ENCODE measurements around the gene BMPR1A. TPM values are rescaled to one million over a fixed set of nuclear protein-coding genes. Genes with fewer than 3 reads are reported as not detected.

Gene BMPR1A
- total RNA-seq, 1 donor from 2014 or later: 11.8 TPM

DNA sequence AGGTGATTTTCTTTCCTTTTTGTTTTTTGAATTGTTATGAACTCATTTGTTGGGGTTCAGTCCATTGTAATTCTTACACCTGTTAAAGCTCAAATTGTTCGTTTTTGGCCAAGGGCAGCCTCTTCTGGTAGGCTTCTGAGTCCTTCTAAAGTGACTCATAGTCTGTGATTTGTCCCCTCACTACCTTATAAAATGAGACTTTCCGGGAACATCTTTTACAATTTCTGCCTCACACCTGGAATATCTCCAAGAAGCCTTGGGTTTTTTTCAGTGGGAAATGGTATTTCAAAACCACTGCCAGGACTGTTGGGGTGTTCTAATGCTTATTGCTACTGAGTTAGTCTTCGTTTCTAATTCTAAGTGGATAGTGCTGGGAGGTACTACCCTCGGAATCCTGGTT is 56.7 kb downstream of the BMPR1A start:
- CTCF ChIA-PET: no interaction called here
- ATAC-seq (ENCODE audit: low read depth): no peak

DNA sequence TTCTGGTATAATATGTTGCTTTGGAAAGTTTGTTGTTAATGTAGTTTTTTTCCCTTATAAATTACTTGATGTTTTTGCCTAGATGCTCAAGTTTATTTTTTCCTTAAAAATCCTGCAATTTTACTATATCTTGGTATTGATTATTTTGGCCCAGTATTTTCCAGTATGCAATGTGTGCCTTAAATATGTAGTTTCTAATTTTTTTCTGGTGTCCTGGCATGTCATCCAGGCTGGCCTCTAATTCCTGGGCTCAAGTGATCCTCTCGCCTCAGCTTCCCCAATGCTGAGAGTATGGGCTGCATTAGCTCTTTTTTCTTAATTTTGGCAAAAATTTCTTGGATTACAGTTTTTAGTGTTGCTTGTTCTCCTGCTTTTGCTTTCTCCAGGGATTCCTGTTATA is 57.6 kb downstream of the BMPR1A start:
- DNase-seq: no peak
- H3K36me3 Mint-ChIP-seq (ENCODE audit: low read depth): peaks cover 2% of the 10 kb centered on the region
- no peaks in the 10 kb centered on the region for H3K4me1 Mint-ChIP-seq
- ChIA-PET POLR2A (no interaction called here), CTCF (no interaction called here)
- H3K4me3 Mint-ChIP-seq: no peak overlapping the region
- no peaks in the 10 kb centered on the region for H3K27me3 Mint-ChIP-seq
- no peak overlapping the region for H3K27ac Mint-ChIP-seq
- H3K9me3 Mint-ChIP-seq: no peaks in the 10 kb centered on the region
- ATAC-seq (ENCODE audit: low read depth): no peak
- TF ChIP-seq, protein P1, sequence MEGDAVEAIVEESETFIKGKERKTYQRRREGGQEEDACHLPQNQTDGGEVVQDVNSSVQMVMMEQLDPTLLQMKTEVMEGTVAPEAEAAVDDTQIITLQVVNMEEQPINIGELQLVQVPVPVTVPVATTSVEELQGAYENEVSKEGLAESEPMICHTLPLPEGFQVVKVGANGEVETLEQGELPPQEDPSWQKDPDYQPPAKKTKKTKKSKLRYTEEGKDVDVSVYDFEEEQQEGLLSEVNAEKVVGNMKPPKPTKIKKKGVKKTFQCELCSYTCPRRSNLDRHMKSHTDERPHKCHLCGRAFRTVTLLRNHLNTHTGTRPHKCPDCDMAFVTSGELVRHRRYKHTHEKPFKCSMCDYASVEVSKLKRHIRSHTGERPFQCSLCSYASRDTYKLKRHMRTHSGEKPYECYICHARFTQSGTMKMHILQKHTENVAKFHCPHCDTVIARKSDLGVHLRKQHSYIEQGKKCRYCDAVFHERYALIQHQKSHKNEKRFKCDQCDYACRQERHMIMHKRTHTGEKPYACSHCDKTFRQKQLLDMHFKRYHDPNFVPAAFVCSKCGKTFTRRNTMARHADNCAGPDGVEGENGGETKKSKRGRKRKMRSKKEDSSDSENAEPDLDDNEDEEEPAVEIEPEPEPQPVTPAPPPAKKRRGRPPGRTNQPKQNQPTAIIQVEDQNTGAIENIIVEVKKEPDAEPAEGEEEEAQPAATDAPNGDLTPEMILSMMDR (IDR thresholded peaks at IDR 0.05): no peak
- intact Hi-C loops (cut with micrococcal nuclease): no loop called here

More for the DNA sequence above, 56.7 kb downstream of the BMPR1A start:
- TF ChIP-seq, protein P1 (IDR thresholded peaks at IDR 0.05): no peak
- Mint-ChIP-seq H3K9me3 (no peaks in the 10 kb centered on the region), H3K4me1 (no peaks in the 10 kb centered on the region), H3K27me3 (no peaks in the 10 kb centered on the region), H3K27ac (no peak overlapping the region), H3K4me3 (no peak overlapping the region), H3K36me3 (ENCODE audit: low read depth) (peaks cover 2% of the 10 kb centered on the region)
- POLR2A ChIA-PET: no interaction called here
- intact Hi-C loops (cut with micrococcal nuclease): no loop called here
- DNase-seq: no peak

DNA sequence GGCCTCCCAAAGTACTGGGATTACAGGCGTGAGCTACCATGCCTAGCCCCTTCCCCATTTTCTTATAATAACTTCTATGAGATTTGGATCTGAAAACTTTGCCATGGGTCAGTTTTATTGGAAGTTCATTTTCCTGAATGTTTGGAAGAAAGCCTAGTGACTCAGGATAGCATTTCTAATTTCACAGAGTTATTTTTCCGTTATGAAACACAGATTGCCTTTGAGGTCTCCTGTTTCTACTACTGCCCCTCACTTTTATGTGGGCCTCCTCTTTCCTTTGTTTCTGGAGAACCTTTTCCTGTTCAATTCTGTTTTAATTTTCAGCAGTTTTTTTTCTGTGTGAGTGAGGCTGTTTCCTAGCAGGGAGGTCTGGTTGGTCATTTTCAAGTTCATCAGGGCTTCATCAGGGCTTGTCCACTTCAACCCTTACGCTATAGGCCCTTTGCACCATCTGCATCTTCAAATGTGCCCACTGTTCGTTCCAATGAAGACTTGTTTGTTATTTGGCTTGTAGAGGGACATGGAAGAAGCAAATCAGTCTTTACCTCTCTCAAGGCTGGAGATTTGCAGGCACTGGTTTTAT is 58.7 kb downstream of the BMPR1A start:
- CTCF ChIA-PET: no interaction called here
- POLR2A ChIA-PET: no interaction called here
- TF ChIP-seq, protein P1 (IDR thresholded peaks at IDR 0.05): no peak
- Mint-ChIP-seq H3K4me3 (no peak overlapping the region), H3K27me3 (no peaks in the 10 kb centered on the region), H3K9me3 (no peaks in the 10 kb centered on the region), H3K4me1 (no peaks in the 10 kb centered on the region), H3K27ac (no peak overlapping the region), H3K36me3 (ENCODE audit: low read depth) (no peaks in the 10 kb centered on the region)
- no peak for DNase-seq
- ATAC-seq (ENCODE audit: low read depth): no peak
- intact Hi-C loops (cut with micrococcal nuclease): no loop called here

DNA sequence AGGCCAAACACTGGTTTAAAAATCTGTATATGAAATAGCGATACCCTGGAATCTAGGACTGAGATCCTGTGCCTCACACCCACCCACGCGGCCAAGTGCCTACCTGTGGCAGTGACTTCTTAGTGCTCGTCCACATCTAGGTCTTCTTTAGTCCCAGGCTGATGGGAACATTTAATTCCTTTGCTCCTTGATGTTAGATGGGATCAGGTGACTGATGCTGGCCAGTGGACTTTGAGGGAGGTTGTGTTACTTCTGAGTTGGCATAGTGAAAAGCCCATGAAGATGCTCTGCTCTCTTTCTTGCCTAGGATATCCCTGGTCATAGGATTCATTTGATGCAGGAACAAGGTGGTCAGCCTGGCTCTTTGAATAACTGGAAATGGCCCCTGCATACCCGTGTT is 59.2 kb downstream of the BMPR1A start:
- H3K4me3 Mint-ChIP-seq: no peak overlapping the region
- no peaks in the 10 kb centered on the region for H3K4me1 Mint-ChIP-seq
- ATAC-seq (ENCODE audit: low read depth) (no peak), DNase-seq (no peak)
- TF ChIP-seq, protein P1 (IDR thresholded peaks at IDR 0.05): no peak
- H3K27ac Mint-ChIP-seq: no peak overlapping the region
- ChIA-PET POLR2A (no interaction called here), CTCF (no interaction called here)
- intact Hi-C loops (cut with micrococcal nuclease): no loop called here
- no peaks in the 10 kb centered on the region for H3K36me3 Mint-ChIP-seq (ENCODE audit: low read depth)
- no peaks in the 10 kb centered on the region for H3K9me3 Mint-ChIP-seq
- H3K27me3 Mint-ChIP-seq: no peaks in the 10 kb centered on the region

DNA sequence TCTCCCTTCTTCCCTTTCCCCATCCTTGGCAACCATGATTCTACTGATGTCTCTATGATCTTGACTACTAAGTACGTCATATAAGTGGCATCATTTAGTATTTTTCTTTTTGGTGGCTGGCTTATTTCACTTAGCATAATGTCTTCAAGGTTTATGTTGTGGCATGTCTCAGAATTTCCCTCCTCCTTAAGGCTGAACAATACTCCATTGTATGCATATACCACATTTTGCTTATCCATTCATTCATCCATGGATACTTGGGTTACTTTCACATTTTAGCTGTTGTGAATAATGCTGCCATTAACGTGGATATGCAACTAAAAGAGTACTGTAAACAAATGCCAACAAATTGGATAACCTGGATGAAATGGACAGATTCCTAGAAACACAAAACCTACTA is 60.8 kb downstream of the BMPR1A start:
- Mint-ChIP-seq H3K27me3 (no peaks in the 10 kb centered on the region), H3K9me3 (no peaks in the 10 kb centered on the region), H3K4me1 (no peaks in the 10 kb centered on the region), H3K27ac (no peak overlapping the region), H3K4me3 (no peak overlapping the region), H3K36me3 (ENCODE audit: low read depth) (no peaks in the 10 kb centered on the region)
- intact Hi-C loops (cut with micrococcal nuclease): no loop called here
- POLR2A ChIA-PET: no interaction called here
- ATAC-seq (ENCODE audit: low read depth) (no peak), DNase-seq (no peak)
- CTCF ChIA-PET: no interaction called here
- TF ChIP-seq, protein P1 (IDR thresholded peaks at IDR 0.05): no peak

All from activated B cell treated with CpG ODN at 0.5 μM for 24 hours (primary cell).